ENCODE measurements around the gene LRIG1. TPM values are rescaled to one million over a fixed set of nuclear protein-coding genes. Genes with fewer than 3 reads are reported as not detected.

Gene LRIG1
- total and polyA plus RNA-seq, 9 of the 15 experiments (the other 6 are each of a cell fraction or from before 2014, with no cell fraction given): 0.05 to 0.38 (median 0.13) TPM; not detected in 3

GRCh38 chr3:66500576-66501482, at the start of gene LRIG1 (continued):
- TF ChIP-seq MAX (CRISPR knock-in tag; IDR thresholded peaks at IDR 0.05) (peak; percentile 41), ILF3 (IDR thresholded peaks at IDR 0.05; ENCODE audit: borderline replicate concordance) (no peak), FOS (IDR thresholded peaks at IDR 0.05; ENCODE audit: extremely low read depth, insufficient read length) (peak; percentile 56), FOXM1 (IDR thresholded peaks at IDR 0.05; ENCODE audit: low read depth) (peak; percentile 29; the same call in 1 of the 2 replicates), FOXM1 (CRISPR knock-in tag; IDR thresholded peaks at IDR 0.05; ENCODE audit: low read depth) (no peak), PHF21A (IDR thresholded peaks at IDR 0.05; ENCODE audit: borderline replicate concordance, low read depth) (no peak), MYC (IDR thresholded peaks at IDR 0.05; ENCODE audit: low read depth, low read length) (0 out of 2 replicates have a peak, but pooled peaks have one; percentile 20), MYC (CRISPR knock-in tag; IDR thresholded peaks at IDR 0.05; ENCODE audit: borderline replicate concordance, low read depth) (no peak), NELFE (IDR thresholded peaks at IDR 0.05; ENCODE audit: insufficient read depth, insufficient read length) (no peak), RB1 (IDR thresholded peaks at IDR 0.05; ENCODE audit: low read depth) (peak; percentile 39; the same call in 1 of the 2 replicates), COPS2 (conservative IDR thresholded peaks at IDR 0.05) (no peak), KLF1 (tag; IDR thresholded peaks at IDR 0.05) (no peak), CBX3 (IDR thresholded peaks at IDR 0.05; ENCODE audit: borderline replicate concordance in 1 of 2, low read length in 2 of 2) (0 out of 3 replicates have a peak, but pooled peaks of 1 of the 2 experiments have one; percentile 40), MEIS2 (IDR thresholded peaks at IDR 0.05; ENCODE audit: partially characterized antibody) (no peak), UBTF (IDR thresholded peaks at IDR 0.05; ENCODE audit: borderline replicate concordance in 1 of 2, low read depth in 2 of 2, low read length in 2 of 2) (no peak), L3MBTL2 (IDR thresholded peaks at IDR 0.05) (peak; percentile 89), ZBTB7A (IDR thresholded peaks at IDR 0.05; ENCODE audit: borderline replicate concordance, control insufficient read depth, low read depth, low read length) (peak; percentile 43; the same call in 1 of the 2 replicates), E2F8 (IDR thresholded peaks at IDR 0.05; ENCODE audit: low read depth, partially characterized antibody) (no peak)
